NCI-H2107 treated with DMSO at 0.1 percent for 48 hours (cell line): Measurements from ENCODE around the gene CDKN3.
"Not testable (repeated sequence)": the region's sequence is repeated elsewhere in the genome, so short reads cannot be mapped to it uniquely, and the experiment has no call there.

Experiments
- DNase-seq: peaks from one replicate; lab custom pipeline; 2025; ENCODE audit not compliant: unreplicated experiment; lab: John Stamatoyannopoulos, UW

Gene CDKN3

DNA sequence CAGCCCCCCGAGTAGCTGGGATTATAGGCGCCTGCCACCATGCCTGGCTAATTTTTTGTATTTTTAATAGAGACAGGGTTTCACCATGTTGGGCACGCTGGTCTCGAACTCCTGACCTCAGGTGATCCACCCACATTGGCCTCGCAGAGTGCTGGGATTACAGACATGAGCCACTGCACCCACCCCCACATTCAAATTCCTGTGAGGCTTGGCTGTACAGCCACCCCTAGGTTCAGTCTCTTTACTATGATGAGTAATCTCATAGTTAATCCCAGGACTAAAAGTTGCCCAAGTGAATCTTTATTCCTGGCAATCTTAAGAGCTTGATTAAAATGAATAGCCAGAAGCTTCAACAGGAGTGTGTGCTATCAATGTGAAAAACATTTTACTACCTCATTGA, 57.2 kb downstream of the CDKN3 start:
- DNase-seq, result not testable (repeated sequence)

DNA sequence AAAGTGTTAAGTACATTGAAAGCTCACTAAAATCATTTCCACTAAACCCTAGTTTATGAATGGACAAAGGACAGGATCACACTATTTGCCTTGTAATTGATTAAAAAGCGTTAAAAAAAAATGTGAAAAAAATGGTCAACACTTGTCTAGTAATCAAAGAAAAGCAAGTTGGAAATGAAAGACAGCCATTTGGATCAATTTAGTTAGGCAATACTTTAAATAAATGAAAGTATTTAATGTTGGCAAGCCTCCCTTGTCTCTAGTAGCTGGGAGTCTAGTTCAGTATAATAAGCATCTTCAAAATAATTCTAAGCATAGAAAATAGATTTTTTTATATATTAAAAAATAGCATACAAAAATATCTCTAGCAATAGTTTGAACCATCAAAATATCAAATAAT, 58.6 kb downstream of the CDKN3 start:
- DNase-seq, result no peak

DNA sequence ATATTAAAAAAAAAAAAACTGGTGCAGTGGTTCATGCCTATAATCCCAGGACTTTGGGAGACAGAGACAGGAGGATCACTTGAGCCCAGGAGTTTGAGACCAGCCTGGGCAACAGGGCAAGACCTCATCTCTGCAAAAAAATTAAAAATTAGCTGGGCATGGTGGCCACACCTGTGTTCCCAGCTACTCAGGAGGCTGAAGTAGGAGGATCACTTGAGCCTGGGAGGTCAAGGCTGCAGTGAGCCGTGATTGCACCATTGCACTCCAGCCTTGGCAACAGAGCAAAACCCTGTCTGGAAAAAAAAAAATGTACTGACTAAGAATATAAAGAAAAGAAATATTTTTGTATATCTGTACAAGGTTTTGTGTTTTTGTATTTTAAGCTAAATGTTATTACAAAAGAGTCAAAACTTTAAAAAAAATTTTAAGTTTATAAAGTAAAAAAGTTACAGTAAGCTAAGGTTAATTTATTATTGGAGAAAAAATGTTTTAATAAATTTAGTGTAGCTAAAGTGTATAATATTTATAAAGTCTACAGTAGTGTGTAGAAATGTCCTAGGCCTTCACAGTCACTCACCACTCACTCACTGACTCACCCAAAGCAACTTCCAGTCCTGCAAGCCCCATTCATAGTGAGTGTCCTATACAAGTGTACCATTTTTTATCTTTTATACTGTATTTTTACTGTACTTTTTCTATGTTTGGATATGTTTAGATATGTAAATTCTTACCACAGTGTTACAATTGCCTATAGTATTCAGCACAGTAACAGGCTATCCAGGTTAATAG, 60.2 kb downstream of the CDKN3 start:
- DNase-seq, result not testable (repeated sequence)

DNA sequence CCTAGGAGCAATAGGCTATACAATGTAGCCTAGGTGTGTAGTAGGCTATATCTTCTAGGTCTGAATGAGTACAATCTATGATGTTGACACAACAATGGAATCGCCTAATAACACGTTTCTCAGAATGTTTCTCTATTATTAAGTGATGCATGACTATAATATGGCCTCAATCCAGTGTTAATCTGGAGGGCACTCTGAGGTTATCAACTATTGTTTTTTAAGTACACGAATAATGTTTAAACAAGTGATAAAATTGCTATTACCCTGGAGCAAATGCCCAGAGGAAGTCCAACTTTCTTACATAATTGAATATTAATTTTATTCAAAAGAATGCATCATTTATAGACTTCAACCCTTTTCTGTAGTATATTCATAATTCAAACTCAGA, 60.8 kb downstream of the CDKN3 start:
- no peak for DNase-seq

DNA sequence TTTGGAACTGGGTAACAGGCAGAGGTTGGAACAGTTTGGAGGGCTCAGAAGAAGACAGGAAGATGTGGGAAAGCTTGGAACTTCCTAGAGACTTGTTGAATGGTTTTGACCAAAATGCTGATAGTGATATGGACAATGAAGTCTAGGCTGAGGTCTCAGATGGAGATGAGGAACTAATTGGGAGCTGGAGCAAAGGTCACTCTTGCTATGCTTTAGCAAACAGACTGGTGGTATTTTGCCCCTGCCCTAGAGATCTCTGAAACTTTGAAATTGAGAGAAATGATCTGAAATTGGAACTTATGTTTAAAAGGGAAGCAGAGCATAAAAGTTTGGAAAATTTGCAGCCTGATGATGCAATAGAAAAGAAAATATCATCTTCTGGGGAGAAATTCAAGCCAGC, 61.7 kb downstream of the CDKN3 start:
- DNase-seq, result not testable (repeated sequence)

DNA sequence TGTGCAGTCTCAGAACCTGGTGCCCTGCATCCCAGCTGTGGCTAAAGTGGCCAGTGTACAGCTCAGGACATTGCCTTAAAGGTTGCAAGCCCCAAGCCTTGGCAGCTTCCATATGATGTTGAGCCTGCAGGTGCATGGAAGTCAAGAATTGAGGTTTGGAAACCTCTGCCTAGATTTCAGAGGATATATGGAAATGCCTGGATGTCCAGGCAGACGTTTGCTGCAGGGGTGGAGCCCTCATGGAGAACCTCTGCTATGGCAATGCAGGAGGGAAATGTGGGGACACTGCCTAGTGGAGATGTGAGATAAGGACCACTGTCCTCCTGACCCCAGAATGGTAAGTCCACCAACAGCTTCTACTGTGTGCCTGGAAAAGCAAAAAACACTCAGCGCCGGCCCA, 62.3 kb downstream of the CDKN3 start:
- no peak for DNase-seq

DNA sequence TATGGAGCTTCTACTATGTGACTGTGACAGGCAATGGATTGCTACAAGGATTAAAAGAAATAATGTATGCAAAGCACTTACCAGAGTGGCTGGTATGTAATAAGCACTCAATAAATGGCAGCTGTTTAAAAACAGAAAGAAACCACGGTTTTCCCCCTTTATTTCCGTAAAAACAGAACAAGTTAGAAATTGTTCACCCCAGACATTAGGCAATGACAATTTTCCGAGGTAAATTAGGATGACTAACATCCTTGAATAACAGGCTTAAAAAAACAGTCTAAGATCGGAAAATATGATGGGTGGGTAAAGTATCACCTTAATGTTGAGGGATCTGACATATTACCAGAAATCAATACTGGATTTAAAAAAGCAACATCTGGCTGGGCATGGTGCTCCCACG, 65.2 kb downstream of the CDKN3 start:
- no peak for DNase-seq

DNA sequence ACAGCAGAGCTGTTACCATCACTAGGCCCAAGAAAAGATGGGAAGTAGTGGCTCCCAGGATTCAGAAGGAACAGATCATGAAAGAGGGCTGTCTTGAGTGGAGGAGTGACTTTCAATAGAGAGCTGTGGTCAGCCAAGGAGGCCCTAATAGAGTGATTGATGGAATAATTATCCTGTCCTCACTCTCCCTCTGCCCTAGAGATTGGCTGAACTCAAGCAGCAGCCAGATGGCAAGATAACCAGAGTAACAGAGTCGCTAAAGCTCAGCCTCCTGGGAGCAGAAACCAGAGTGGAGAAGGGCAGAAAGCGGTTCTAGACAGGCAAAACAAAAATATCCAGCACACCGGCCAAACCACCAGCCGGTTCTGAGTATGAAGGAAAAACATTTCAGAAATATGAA, 68.8 kb downstream of the CDKN3 start:
- no peak for DNase-seq

DNA sequence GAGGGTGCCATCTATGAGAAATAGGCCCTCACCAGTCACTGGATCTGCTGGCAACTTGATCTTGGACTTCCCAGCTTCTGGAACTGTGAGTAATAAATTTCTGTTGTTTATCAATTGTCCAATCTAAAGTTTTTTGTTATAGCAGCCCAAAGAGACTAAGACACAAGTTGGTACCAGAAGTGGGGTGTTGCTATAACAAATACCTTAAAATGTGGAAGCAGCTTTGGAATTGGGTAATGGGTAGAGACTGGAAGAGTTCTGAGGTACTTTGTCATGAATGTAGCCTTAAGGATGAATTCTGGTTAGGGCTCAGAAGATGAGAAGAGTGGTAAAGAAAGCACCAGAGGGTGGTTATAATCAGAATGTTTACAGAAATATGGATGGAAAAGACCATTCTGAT, 70.5 kb downstream of the CDKN3 start:
- no peak for DNase-seq
